ENCODE data around the gene FGFRL1.

GRCh38 chr4:1033840-1034551 is 22.6 kb downstream of the FGFRL1 start:
- TF ChIP-seq ZNF274 (IDR thresholded peaks at IDR 0.05; ENCODE audit: low read depth, low read length) (no peak), YY1 (IDR thresholded peaks at IDR 0.05; ENCODE audit: insufficient read depth, insufficient read length) (no peak)
